PFSK-1 (cell line): ENCODE measurements around the gene INPP4B.

Experiments
- FOXP2 ChIP-seq: optimal IDR thresholded peaks from 2 replicates; pipeline ENCODE3; 2011; ENCODE audit warnings: borderline replicate concordance, control low read depth, inconsistent platforms; ENCODE audit not compliant: insufficient read depth; ENCODE audit errors: extremely low read length, extremely low read depth
- POLR2AphosphoS5 ChIP-seq: IDR thresholded peaks from 2 replicates; pipeline ENCODE4 v1.6.1; 2012; ENCODE audit warnings: low read depth, mild to moderate bottlenecking, control low read depth, low read length, moderate library complexity
- REST ChIP-seq, 2 experiments: IDR thresholded peaks; 2 replicates each; pipeline versions ENCODE4 v1.6.1 to v1.8.0; 2011 to 2012; ENCODE audit warnings: low read depth in 2 of 2, low read length in 2 of 2, control low read depth in 1 of 2, inconsistent platforms in 1 of 2, mild to moderate bottlenecking in 1 of 2, moderate library complexity in 1 of 2; ENCODE audit not compliant: insufficient read depth in 1 of 2
- SIN3A ChIP-seq: IDR thresholded peaks from 2 replicates; pipeline ENCODE4 v1.6.1; 2012; ENCODE audit warnings: mild to moderate bottlenecking, low read length, moderate library complexity, borderline replicate concordance; ENCODE audit not compliant: insufficient read depth
- TAF1 ChIP-seq: IDR thresholded peaks from 2 replicates; pipeline ENCODE4 v1.6.1; 2012; ENCODE audit warnings: low read length, control low read depth, borderline replicate concordance; ENCODE audit not compliant: insufficient read depth

The INPP4B gene

GRCh38 chr4:142311916-142312315, 534.2 kb downstream of the INPP4B start:
- TF ChIP-seq FOXP2 (no peak), TAF1 (no peak), POLR2AphosphoS5 (no peak), SIN3A (no peak), REST (IDR thresholded peaks at IDR 0.05; ENCODE audit: insufficient read depth in 1 of 2, low read depth in 2 of 2, low read length in 2 of 2) (no peak)

GRCh38 chr4:142309772-142310171, 536.3 kb downstream of the INPP4B start:
- TF ChIP-seq TAF1 (no peak), REST (IDR thresholded peaks at IDR 0.05; ENCODE audit: insufficient read depth in 1 of 2, low read depth in 2 of 2, low read length in 2 of 2) (no peak), FOXP2 (no peak), POLR2AphosphoS5 (no peak), SIN3A (no peak)

- TF ChIP-seq POLR2AphosphoS5 (no peak), SIN3A (no peak), TAF1 (no peak), FOXP2 (no peak), REST (IDR thresholded peaks at IDR 0.05; ENCODE audit: insufficient read depth in 1 of 2, low read depth in 2 of 2, low read length in 2 of 2) (no peak)
These were observed 538.2 kb downstream of the INPP4B start for GRCh38 chr4:142307857-142308256.

- no peak for TF ChIP-seq REST (IDR thresholded peaks at IDR 0.05; ENCODE audit: insufficient read depth in 1 of 2, low read depth in 2 of 2, low read length in 2 of 2)
- no peak for TF ChIP-seq TAF1
- no peak for TF ChIP-seq FOXP2
- TF ChIP-seq POLR2AphosphoS5, result no peak
- no peak for TF ChIP-seq SIN3A
These were observed 548.8 kb downstream of the INPP4B start for GRCh38 chr4:142297313-142297712.

GRCh38 chr4:142293536-142293935, 552.6 kb downstream of the INPP4B start:
- no peak for TF ChIP-seq SIN3A
- no peak for TF ChIP-seq POLR2AphosphoS5
- no peak for TF ChIP-seq REST (IDR thresholded peaks at IDR 0.05; ENCODE audit: insufficient read depth in 1 of 2, low read depth in 2 of 2, low read length in 2 of 2)
- no peak for TF ChIP-seq FOXP2
- TF ChIP-seq TAF1, result no peak
